NCI-H526 treated with DMSO at 0.1 percent for 48 hours (cell line): Measurements from ENCODE around the gene NGF.
A peak's percentile ranks its signal among the peaks of the same experiment; 100 is the strongest.
"Not testable (repeated sequence)": the region's sequence is repeated elsewhere in the genome, so short reads cannot be mapped to it uniquely, and the experiment has no call there.

ENCODE experiments used
- DNase-seq: peaks from one replicate; lab custom pipeline; 2025; lab: John Stamatoyannopoulos, UW

Gene NGF

GRCh38 chr1:115309504-115309903 is 28.5 kb downstream of the NGF start:
- not testable (repeated sequence) for DNase-seq

GRCh38 chr1:115308969-115309368 is 29.1 kb downstream of the NGF start:
- DNase-seq = no peak

- DNase-seq = no peak
These were observed 30.4 kb downstream of the NGF start for GRCh38 chr1:115307661-115308060.

GRCh38 chr1:115306146-115306545 is 31.9 kb downstream of the NGF start:
- no peak for DNase-seq

- DNase-seq = no peak
These were observed 34.7 kb downstream of the NGF start for GRCh38 chr1:115303364-115303763.

- no peak for DNase-seq
These were observed 35.6 kb downstream of the NGF start for GRCh38 chr1:115302390-115302961.

- DNase-seq = no peak
These were observed 36.5 kb downstream of the NGF start for GRCh38 chr1:115301438-115302020.

- DNase-seq = peak; percentile 82
These were observed 37.8 kb downstream of the NGF start for GRCh38 chr1:115300087-115300876.

- DNase-seq = no peak
These were observed 38.8 kb downstream of the NGF start for GRCh38 chr1:115299266-115299665.

GRCh38 chr1:115296981-115297380 is 41.1 kb downstream of the NGF start:
- no peak for DNase-seq

- no peak for DNase-seq
These were observed 41.9 kb downstream of the NGF start for GRCh38 chr1:115295904-115296696.

GRCh38 chr1:115293899-115294298 is 44.1 kb downstream of the NGF start:
- no peak for DNase-seq

- DNase-seq = no peak
These were observed 45.0 kb downstream of the NGF start for GRCh38 chr1:115293006-115293405.

GRCh38 chr1:115291741-115292140 is 46.3 kb downstream of the NGF start:
- DNase-seq = no peak

GRCh38 chr1:115289940-115290339 is 48.1 kb downstream of the NGF start:
- no peak for DNase-seq

- DNase-seq = peak; percentile 48
These were observed 49.4 kb downstream of the NGF start for GRCh38 chr1:115288591-115289198.

- DNase-seq = no peak
These were observed 51.4 kb downstream of the NGF start for GRCh38 chr1:115286431-115287205.

- DNase-seq = no peak
These were observed 53.8 kb downstream of the NGF start for GRCh38 chr1:115284209-115284608.

- DNase-seq = no peak
These were observed 54.3 kb downstream of the NGF start for GRCh38 chr1:115283681-115284146.

GRCh38 chr1:115283249-115283648 is 54.8 kb downstream of the NGF start:
- DNase-seq = no peak

GRCh38 chr1:115282807-115283208 is 55.2 kb downstream of the NGF start:
- no peak for DNase-seq
